ENCODE results near the gene COG5.
"Not testable (repeated sequence)": the region's sequence is repeated elsewhere in the genome, so short reads cannot be mapped to it uniquely, and the experiment has no call there.

The COG5 gene

GRCh38 chr7:107543338-107543993 lies 20.3 kb downstream of the COG5 start:
- H3K4me3 Mint-ChIP-seq = no peak overlapping the region
- H3K9me3 Mint-ChIP-seq = peaks cover 37% of the 10 kb centered on the region
- TF ChIP-seq CTCF (IDR thresholded peaks at IDR 0.05) = no peak
- no peak for DNase-seq
- no peak overlapping the region for H3K27ac Mint-ChIP-seq
- no peaks in the 10 kb centered on the region for H3K27me3 Mint-ChIP-seq (ENCODE audit: low read depth, poor library complexity)
- H3K4me1 Mint-ChIP-seq = peaks cover 12% of the 10 kb centered on the region
- H3K36me3 Mint-ChIP-seq (ENCODE audit: low read depth) = peaks cover 71% of the 10 kb centered on the region

DNA sequence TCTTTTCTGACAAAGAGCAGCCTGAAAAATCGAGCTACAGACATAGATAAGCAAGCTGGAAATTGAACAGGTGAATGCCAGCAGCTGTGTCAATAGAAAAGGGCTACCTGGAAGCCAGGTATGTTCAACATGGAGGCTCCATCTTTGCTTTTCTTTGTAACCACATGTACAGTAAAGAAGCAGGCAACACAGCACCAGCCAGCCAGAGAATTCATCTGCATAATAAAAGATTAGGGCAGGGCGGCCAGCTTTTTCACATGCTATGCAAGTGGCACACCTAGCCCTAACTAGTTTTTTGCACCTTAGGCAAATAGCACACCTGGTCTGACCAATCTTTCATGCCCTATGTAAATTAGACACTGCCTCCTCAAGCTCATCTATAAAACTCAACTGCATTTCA lies 25.7 kb downstream of the COG5 start:
- peaks cover 12% of the 10 kb centered on the region for H3K4me1 Mint-ChIP-seq
- H3K27me3 Mint-ChIP-seq (ENCODE audit: low read depth, poor library complexity) = no peaks in the 10 kb centered on the region
- H3K9me3 Mint-ChIP-seq = peaks cover 42% of the 10 kb centered on the region
- DNase-seq = no peak
- H3K36me3 Mint-ChIP-seq (ENCODE audit: low read depth) = peaks cover 75% of the 10 kb centered on the region
- TF ChIP-seq CTCF (IDR thresholded peaks at IDR 0.05) = no peak
- H3K4me3 Mint-ChIP-seq = no peak overlapping the region
- no peak overlapping the region for H3K27ac Mint-ChIP-seq

DNA sequence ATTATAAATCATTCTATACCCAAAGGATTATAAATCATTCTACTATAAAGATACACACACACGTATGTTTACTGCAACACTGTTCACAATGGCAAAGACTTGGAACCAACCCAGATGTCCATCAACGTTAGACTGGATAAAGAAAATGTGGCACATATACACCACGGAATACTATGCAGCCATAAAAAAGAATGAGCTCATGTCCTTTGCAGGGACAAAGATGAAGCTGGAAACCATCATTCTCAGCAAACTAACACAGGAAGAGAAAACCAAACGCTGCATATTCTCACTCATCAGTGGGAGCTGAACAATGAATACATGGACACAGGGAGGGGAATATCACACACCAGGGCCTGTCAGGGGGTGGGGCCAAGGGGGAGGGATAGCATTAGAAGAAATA lies 26.5 kb downstream of the COG5 start:
- H3K4me3 Mint-ChIP-seq; H3K27me3 Mint-ChIP-seq (ENCODE audit: low read depth, poor library complexity); H3K27ac Mint-ChIP-seq; DNase-seq: not testable (repeated sequence)
- peaks cover 72% of the 10 kb centered on the region for H3K36me3 Mint-ChIP-seq (ENCODE audit: low read depth)
- H3K4me1 Mint-ChIP-seq = peaks cover 12% of the 10 kb centered on the region
- peaks cover 40% of the 10 kb centered on the region for H3K9me3 Mint-ChIP-seq

DNA sequence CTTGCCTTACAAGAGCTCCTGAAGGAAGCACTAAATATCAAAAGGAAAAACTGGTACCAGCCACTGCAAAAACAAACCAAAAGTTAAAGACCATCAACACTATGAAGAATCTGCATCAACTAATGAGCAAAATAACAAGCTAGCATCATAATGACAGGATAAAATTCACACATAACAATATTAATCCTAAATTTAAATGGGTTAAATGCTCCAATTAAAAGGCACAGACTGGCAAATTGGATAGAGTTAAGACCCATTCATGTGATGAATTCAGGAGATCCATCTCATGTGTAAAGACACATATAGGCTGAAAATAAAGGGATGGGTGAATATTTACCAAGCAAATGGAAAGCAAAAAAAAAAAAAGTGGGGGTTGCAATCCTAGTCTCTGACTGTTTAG lies 29.6 kb downstream of the COG5 start:
- DNase-seq = no peak
- no peaks in the 10 kb centered on the region for H3K27me3 Mint-ChIP-seq (ENCODE audit: low read depth, poor library complexity)
- no peak overlapping the region for H3K27ac Mint-ChIP-seq
- no peak overlapping the region for H3K4me3 Mint-ChIP-seq
- peaks cover 40% of the 10 kb centered on the region for H3K9me3 Mint-ChIP-seq
- H3K36me3 Mint-ChIP-seq (ENCODE audit: low read depth) = peaks cover 73% of the 10 kb centered on the region
- H3K4me1 Mint-ChIP-seq = peaks cover 1% of the 10 kb centered on the region
- TF ChIP-seq CTCF (IDR thresholded peaks at IDR 0.05) = no peak

- Mint-ChIP-seq H3K9me3 (peaks cover 18% of the 10 kb centered on the region), H3K36me3 (ENCODE audit: low read depth) (peaks cover 55% of the 10 kb centered on the region), H3K4me3 (no peak overlapping the region), H3K4me1 (no peaks in the 10 kb centered on the region), H3K27ac (no peak overlapping the region), H3K27me3 (ENCODE audit: low read depth, poor library complexity) (no peaks in the 10 kb centered on the region)
- DNase-seq = no peak
- TF ChIP-seq CTCF (IDR thresholded peaks at IDR 0.05) = no peak
Observed at GRCh38 chr7:107530751-107531150, 33.0 kb downstream of the COG5 start.

DNA sequence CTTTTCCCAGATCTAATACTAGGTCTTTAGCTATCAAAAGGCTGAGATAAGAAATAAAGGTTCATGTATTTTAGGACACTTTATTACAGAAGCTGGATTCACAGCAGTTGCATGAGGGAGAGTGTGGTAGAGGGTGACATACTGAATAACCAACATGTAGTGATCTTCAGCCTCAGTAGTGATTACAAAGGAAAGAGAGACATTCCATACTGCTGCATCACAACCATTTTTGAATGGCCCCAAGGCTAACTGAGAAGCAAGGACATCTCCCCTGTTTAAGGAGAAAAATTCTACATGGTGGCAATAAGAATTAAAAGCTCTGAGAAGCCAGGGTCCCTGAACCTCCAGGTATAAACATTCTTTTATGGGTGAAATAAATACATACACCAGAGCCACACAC lies 35.3 kb downstream of the COG5 start:
- Mint-ChIP-seq H3K4me3 (no peak overlapping the region), H3K27ac (no peak overlapping the region), H3K9me3 (no peaks in the 10 kb centered on the region), H3K36me3 (ENCODE audit: low read depth) (peaks cover 48% of the 10 kb centered on the region), H3K4me1 (no peaks in the 10 kb centered on the region), H3K27me3 (ENCODE audit: low read depth, poor library complexity) (no peaks in the 10 kb centered on the region)
- TF ChIP-seq CTCF (IDR thresholded peaks at IDR 0.05) = no peak
- no peak for DNase-seq
